Measurements from ENCODE around the gene DNMBP. TPM values are rescaled to one million over a fixed set of nuclear protein-coding genes. Genes with fewer than 3 reads are reported as not detected.

Gene DNMBP
- total RNA-seq, 2 donors from 2014 or later: 38.4 to 53.5 TPM

GRCh38 chr10:99880080-99880835, 129.5 kb downstream of the DNMBP start:
- no peaks in the 10 kb centered on the region for H3K27me3 ChIP-seq
- no peak for DNase-seq
- H3K27ac ChIP-seq: no peak overlapping the region
- TF ChIP-seq CTCF (IDR thresholded peaks at IDR 0.05): no peak
- peaks cover 11% of the 10 kb centered on the region for H3K36me3 ChIP-seq
- H3K9me3 ChIP-seq: no peaks in the 10 kb centered on the region
- H3K4me1 ChIP-seq: no peaks in the 10 kb centered on the region
- H3K9ac ChIP-seq (ENCODE audit: low read depth in 2 of 2, low read length in 2 of 2): no peak overlapping the region
- no peak overlapping the region for H3K4me3 ChIP-seq
- intact Hi-C loops (cut with DNase I): no loop called here

GRCh38 chr10:99875473-99875872, 134.3 kb downstream of the DNMBP start:
- Histone ChIP-seq H3K4me1 (no peaks in the 10 kb centered on the region), H3K4me3 (no peak overlapping the region), H3K36me3 (peaks cover 11% of the 10 kb centered on the region), H3K9ac (ENCODE audit: low read depth in 2 of 2, low read length in 2 of 2) (no peak overlapping the region), H3K27me3 (no peaks in the 10 kb centered on the region), H3K27ac (no peak overlapping the region), H3K9me3 (no peaks in the 10 kb centered on the region)
- intact Hi-C loops (cut with DNase I): no loop called here
- no peak for DNase-seq
- TF ChIP-seq CTCF (IDR thresholded peaks at IDR 0.05): no peak

- Histone ChIP-seq H3K4me1 (no peaks in the 10 kb centered on the region), H3K36me3 (peaks cover 7% of the 10 kb centered on the region), H3K9me3 (no peaks in the 10 kb centered on the region), H3K4me3 (no peak overlapping the region), H3K27me3 (no peaks in the 10 kb centered on the region), H3K27ac (no peak overlapping the region), H3K9ac (ENCODE audit: low read depth in 2 of 2, low read length in 2 of 2) (no peak overlapping the region)
- DNase-seq: no peak
- TF ChIP-seq CTCF (IDR thresholded peaks at IDR 0.05): no peak
- intact Hi-C loops (cut with DNase I): no loop called here
These were observed 135.2 kb downstream of the DNMBP start for GRCh38 chr10:99874341-99875085.

GRCh38 chr10:99873846-99874245, 135.9 kb downstream of the DNMBP start:
- Histone ChIP-seq H3K9me3 (no peaks in the 10 kb centered on the region), H3K9ac (ENCODE audit: low read depth in 2 of 2, low read length in 2 of 2) (no peak overlapping the region), H3K4me3 (no peak overlapping the region), H3K4me1 (no peaks in the 10 kb centered on the region), H3K27me3 (no peaks in the 10 kb centered on the region), H3K36me3 (peaks cover 7% of the 10 kb centered on the region), H3K27ac (no peak overlapping the region)
- TF ChIP-seq CTCF (IDR thresholded peaks at IDR 0.05): no peak
- DNase-seq: no peak
- intact Hi-C loops (cut with DNase I): no loop called here

GRCh38 chr10:99872367-99873162, 137.2 kb downstream of the DNMBP start:
- no peaks in the 10 kb centered on the region for H3K27me3 ChIP-seq
- H3K4me3 ChIP-seq: no peak overlapping the region
- intact Hi-C loops (cut with DNase I): no loop called here
- no peak overlapping the region for H3K9ac ChIP-seq (ENCODE audit: low read depth in 2 of 2, low read length in 2 of 2)
- DNase-seq: no peak
- TF ChIP-seq CTCF (IDR thresholded peaks at IDR 0.05): no peak
- no peaks in the 10 kb centered on the region for H3K4me1 ChIP-seq
- H3K36me3 ChIP-seq: no peaks in the 10 kb centered on the region
- no peak overlapping the region for H3K27ac ChIP-seq
- no peaks in the 10 kb centered on the region for H3K9me3 ChIP-seq
